ENCODE results near the gene HOXC4. TPM values are rescaled to one million over a fixed set of nuclear protein-coding genes. Genes with fewer than 3 reads are reported as not detected.

HOXC4 gene
- total RNA-seq, 4 donors from 2014 or later = 1.1 to 3.1 (median 1.3) TPM

DNA sequence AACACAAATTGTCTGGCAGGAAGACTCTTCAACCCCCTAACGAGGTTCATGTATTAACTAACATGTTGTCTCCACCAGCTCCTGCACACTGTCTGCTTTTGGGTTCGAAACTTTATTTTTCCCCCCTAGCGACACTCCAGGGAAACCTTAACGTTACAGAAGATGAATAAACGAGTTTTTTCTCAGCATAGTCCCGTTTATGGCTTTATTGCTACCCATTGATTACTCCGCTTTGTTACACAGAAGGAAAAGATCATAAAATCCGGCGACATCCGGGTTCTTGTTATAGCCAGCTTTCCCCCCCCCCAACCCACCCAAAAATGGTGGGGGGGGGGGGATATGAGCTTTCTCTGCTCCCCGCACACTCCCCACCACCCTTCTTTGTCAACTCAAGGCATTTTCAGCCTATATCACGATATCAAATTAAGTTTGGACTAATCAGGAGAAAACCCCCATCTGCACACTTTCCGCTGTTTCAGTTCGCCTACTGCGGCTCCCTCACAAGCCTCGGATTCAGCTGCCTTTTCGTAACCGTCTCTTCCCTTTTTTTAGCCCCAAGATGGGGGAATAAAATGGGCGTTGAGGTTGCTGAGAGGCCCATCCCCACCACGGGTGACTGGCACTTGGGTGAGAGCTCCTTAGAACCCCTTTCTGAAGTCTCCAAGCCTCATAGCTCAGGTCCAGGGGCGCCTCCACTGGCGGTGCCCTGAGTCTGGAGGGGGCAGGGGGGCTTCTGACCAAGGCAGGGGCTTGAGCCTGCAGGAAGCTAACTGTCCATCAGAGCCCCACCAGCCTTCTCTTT, 26.8 kb upstream of the HOXC4 start:
- intact Hi-C loops (cut with DNase I) = no loop called here
- Histone ChIP-seq H3K36me3 (no peaks in the 10 kb centered on the region), H3K27ac (no peak overlapping the region), H3K27me3 (peaks cover 0 to 100% (median 26%) of the 10 kb centered on the region in 4 donors), H3K4me3 (no peak overlapping the region), H3K4me1 (peaks cover 0 to 36% (median 0%) of the 10 kb centered on the region in 3 donors), H3K9me3 (no peaks in the 10 kb centered on the region)
- DNase-seq = no peak
- TF ChIP-seq, protein P1, sequence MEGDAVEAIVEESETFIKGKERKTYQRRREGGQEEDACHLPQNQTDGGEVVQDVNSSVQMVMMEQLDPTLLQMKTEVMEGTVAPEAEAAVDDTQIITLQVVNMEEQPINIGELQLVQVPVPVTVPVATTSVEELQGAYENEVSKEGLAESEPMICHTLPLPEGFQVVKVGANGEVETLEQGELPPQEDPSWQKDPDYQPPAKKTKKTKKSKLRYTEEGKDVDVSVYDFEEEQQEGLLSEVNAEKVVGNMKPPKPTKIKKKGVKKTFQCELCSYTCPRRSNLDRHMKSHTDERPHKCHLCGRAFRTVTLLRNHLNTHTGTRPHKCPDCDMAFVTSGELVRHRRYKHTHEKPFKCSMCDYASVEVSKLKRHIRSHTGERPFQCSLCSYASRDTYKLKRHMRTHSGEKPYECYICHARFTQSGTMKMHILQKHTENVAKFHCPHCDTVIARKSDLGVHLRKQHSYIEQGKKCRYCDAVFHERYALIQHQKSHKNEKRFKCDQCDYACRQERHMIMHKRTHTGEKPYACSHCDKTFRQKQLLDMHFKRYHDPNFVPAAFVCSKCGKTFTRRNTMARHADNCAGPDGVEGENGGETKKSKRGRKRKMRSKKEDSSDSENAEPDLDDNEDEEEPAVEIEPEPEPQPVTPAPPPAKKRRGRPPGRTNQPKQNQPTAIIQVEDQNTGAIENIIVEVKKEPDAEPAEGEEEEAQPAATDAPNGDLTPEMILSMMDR (IDR thresholded peaks at IDR 0.05) = no peak
- TF ChIP-seq POLR2A (IDR thresholded peaks at IDR 0.05) = no peak
- WGBS, 2 donors = 41 to 46% methylated on average over 20 of the region's 22 CpGs

- Histone ChIP-seq H3K9me3 (no peaks in the 10 kb centered on the region), H3K36me3 (no peaks in the 10 kb centered on the region), H3K4me3 (no peak overlapping the region), H3K4me1 (peaks cover 0 to 37% (median 0%) of the 10 kb centered on the region in 3 donors), H3K27me3 (peaks cover 0 to 100% (median 27%) of the 10 kb centered on the region in 4 donors), H3K27ac (no peak overlapping the region)
- intact Hi-C loops (cut with DNase I) = no loop called here
- WGBS, 2 donors = 62 to 73% methylated on average over 3 of the region's 3 CpGs
- DNase-seq = no peak
- TF ChIP-seq POLR2A (IDR thresholded peaks at IDR 0.05) = no peak
- TF ChIP-seq, protein P1 (IDR thresholded peaks at IDR 0.05) = no peak
Measured at GRCh38 chr12:54027442-54027786, 26.2 kb upstream of the HOXC4 start.

- no peak for TF ChIP-seq POLR2A (IDR thresholded peaks at IDR 0.05)
- TF ChIP-seq, protein P1 (IDR thresholded peaks at IDR 0.05) = no peak
- no peak for DNase-seq
- H3K4me3 ChIP-seq = peak within 1 kb of the TSS; percentile 36 to 63 (median 48)
- H3K9me3 ChIP-seq = no peaks in the 10 kb centered on the region
- WGBS, 2 donors = 2 to 6% methylated on average over 29 to 32 of the region's 36 CpGs
- H3K4me1 ChIP-seq = peaks cover 0 to 49% (median 5%) of the 10 kb centered on the region in 3 donors
- H3K27me3 ChIP-seq = peaks cover 0 to 100% (median 27%) of the 10 kb centered on the region in 4 donors
- intact Hi-C loops (cut with DNase I) = no loop called here
- H3K27ac ChIP-seq = peak within 1 kb of the TSS; percentile 25 to 59 (median 56)
- no peaks in the 10 kb centered on the region for H3K36me3 ChIP-seq
Measured at GRCh38 chr12:54028314-54029201, 25.1 kb upstream of the HOXC4 start, which contains the start of gene HOXC6. HOXC6 (plus strand) TSS chr12:54028440; CDS start chr12:54028522, 82 bp downstream.

DNA sequence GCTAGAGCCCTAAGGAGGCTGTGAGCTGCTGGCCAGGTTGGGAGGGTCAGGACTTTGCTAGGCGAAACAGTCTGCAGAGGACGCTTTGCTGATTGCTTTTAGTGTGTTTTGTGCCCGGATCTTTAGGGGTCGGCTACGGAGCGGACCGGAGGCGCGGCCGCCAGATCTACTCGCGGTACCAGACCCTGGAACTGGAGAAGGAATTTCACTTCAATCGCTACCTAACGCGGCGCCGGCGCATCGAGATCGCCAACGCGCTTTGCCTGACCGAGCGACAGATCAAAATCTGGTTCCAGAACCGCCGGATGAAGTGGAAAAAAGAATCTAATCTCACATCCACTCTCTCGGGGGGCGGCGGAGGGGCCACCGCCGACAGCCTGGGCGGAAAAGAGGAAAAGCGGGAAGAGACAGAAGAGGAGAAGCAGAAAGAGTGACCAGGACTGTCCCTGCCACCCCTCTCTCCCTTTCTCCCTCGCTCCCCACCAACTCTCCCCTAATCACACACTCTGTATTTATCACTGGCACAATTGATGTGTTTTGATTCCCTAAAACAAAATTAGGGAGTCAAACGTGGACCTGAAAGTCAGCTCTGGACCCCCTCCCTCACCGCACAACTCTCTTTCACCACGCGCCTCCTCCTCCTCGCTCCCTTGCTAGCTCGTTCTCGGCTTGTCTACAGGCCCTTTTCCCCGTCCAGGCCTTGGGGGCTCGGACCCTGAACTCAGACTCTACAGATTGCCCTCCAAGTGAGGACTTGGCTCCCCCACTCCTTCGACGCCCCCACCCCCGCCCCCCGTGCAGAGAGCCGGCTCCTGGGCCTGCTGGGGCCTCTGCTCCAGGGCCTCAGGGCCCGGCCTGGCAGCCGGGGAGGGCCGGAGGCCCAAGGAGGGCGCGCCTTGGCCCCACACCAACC, 23.9 kb upstream of the HOXC4 start:
- DNase-seq = no peak
- Histone ChIP-seq H3K9me3 (no peaks in the 10 kb centered on the region), H3K27me3 (peaks cover 0 to 100% (median 27%) of the 10 kb centered on the region in 4 donors), H3K27ac (no peak overlapping the region), H3K4me3 (peak overlapping the region; percentile 36 to 63 (median 48)), H3K36me3 (no peaks in the 10 kb centered on the region), H3K4me1 (peaks cover 5 to 61% (median 16%) of the 10 kb centered on the region in 3 donors)
- 33 to 39% methylated on average over 26 to 45 of the region's 53 CpGs for WGBS, 2 donors
- no peak for TF ChIP-seq POLR2A (IDR thresholded peaks at IDR 0.05)
- TF ChIP-seq, protein P1 (IDR thresholded peaks at IDR 0.05) = no peak
- intact Hi-C loops (cut with DNase I) = loop anchor here (5.0 kb wide), 1 partner anchor 163 kb away; no protein-coding TSS in a partner anchor
